SK-N-DZ (cell line): Measurements from ENCODE around the gene CCDC57.

Source experiments
- DNase-seq: peaks from one replicate; pipeline ENCODE4 v3.0.0-alpha.2; 2015; ENCODE audit warnings: low spot score

Gene CCDC57

GRCh38 chr17:82247182-82247823, 34.7 kb upstream of the CCDC57 start:
- no peak for DNase-seq

GRCh38 chr17:82246365-82247181, 33.9 kb upstream of the CCDC57 start:
- no peak for DNase-seq

GRCh38 chr17:82246040-82246364, 33.4 kb upstream of the CCDC57 start:
- no peak for DNase-seq

GRCh38 chr17:82245134-82246039, 32.7 kb upstream of the CCDC57 start:
- no peak for DNase-seq

- no peak for DNase-seq
These were observed 31.9 kb upstream of the CCDC57 start for GRCh38 chr17:82244413-82245133.

- DNase-seq = no peak
These were observed 31.2 kb upstream of the CCDC57 start for GRCh38 chr17:82243648-82244412.

- DNase-seq = no peak
These were observed 30.5 kb upstream of the CCDC57 start for GRCh38 chr17:82242977-82243647.

GRCh38 chr17:82242698-82242976, 30.0 kb upstream of the CCDC57 start:
- DNase-seq = no peak

- DNase-seq = no peak
These were observed 29.5 kb upstream of the CCDC57 start for GRCh38 chr17:82241926-82242697.

GRCh38 chr17:82241183-82241925, 28.7 kb upstream of the CCDC57 start:
- peak; percentile 37 for DNase-seq

GRCh38 chr17:82240506-82241182, 28.0 kb upstream of the CCDC57 start:
- no peak for DNase-seq

GRCh38 chr17:82239926-82240505, 27.4 kb upstream of the CCDC57 start:
- DNase-seq = no peak

GRCh38 chr17:82239401-82239925, 26.8 kb upstream of the CCDC57 start:
- no peak for DNase-seq

GRCh38 chr17:82238472-82239201, 26.0 kb upstream of the CCDC57 start:
- no peak for DNase-seq

GRCh38 chr17:82237746-82238471, 25.3 kb upstream of the CCDC57 start:
- no peak for DNase-seq

- no peak for DNase-seq
These were observed 24.6 kb upstream of the CCDC57 start for GRCh38 chr17:82237083-82237745.
